GM04504 (cell line): Measurements from ENCODE around the gene MCU.
"Not testable (repeated sequence)": the region's sequence is repeated elsewhere in the genome, so short reads cannot be mapped to it uniquely, and the experiment has no call there.

ENCODE experiments used
- DNase-seq: peaks from one replicate; pipeline ENCODE4 v3.0.0-alpha.2; 2012; ENCODE audit warnings: low read depth

The MCU gene

DNA sequence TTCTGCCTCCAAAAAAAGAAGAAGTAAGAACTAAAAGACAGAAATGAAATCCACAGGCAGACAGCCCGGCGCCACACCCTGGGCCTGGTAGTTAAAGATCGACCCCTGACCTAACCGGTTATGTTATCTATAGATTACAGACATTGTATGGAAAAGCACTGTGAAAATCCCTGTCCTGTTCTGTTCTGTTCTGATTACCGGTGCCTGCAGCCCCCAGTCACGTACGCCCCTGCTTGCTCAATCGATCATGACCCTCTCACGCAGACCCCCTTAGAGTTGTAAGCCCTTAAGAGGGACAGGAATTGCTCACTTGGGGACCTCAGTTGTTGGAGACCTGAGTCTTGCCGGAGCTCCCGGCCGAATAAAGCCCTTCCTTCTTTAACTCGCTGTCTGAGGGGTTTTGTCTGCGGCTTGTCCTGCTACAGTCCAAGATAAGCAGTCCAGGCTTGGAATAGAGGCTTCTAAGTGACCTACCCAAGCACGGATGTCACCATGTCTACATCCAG, 212.1 kb downstream of the MCU start:
- DNase-seq: not testable (repeated sequence)

DNA sequence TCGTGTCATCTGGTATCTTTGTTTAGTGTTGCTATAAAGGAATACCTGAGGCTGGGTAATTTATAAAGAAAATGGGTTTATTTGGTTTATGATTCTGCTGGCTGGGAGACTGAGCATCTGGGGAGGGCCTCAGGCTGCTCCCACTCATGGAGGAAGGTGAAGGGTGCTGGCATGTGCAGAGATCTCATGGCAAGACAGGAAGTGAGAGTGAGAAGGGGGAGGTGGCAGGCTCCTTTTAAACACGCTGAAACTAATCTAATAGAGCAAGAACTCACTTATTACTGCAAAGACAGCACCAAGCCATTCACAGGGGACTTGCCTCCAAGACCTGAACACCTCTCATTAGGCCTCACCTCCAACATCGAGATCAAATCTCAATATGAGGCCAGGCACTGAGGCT, 212.9 kb downstream of the MCU start:
- no peak for DNase-seq

DNA sequence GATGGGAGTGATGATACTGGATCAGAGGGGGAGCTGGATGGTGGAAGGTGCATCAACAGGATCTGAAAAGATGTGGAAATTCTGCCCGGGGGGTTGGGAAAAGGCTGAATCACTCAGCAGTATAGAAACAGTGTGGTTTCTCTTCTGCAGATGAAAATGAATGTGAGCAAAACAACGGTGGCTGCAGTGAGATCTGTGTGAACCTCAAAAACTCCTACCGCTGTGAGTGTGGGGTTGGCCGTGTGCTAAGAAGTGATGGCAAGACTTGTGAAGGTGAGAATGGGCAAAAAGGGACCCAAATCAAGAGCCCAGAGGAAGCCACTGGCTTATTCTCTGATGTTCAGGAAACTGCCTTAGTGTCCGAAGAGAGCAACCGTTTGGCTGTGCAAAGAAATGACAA, 214.5 kb downstream of the MCU start:
- DNase-seq: no peak

DNA sequence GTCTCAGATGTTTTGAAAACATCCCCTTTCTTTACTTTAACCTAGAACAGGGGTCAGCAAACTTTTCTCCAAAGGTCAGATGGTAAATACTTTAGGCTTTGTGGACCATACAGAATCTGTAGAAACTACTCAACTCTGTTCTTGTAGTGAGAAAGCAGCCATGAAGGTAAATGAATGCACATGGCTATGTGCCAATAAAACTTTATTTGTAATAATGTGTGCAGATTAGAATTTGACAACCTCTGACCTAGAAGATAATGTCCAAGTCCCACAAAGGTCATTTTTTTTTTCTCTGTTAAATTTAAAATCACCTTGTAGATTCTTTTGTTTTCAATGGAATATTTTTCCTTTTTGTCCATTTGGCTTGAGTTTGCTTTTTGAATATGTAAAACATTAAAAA, 218.8 kb downstream of the MCU start:
- no peak for DNase-seq

DNA sequence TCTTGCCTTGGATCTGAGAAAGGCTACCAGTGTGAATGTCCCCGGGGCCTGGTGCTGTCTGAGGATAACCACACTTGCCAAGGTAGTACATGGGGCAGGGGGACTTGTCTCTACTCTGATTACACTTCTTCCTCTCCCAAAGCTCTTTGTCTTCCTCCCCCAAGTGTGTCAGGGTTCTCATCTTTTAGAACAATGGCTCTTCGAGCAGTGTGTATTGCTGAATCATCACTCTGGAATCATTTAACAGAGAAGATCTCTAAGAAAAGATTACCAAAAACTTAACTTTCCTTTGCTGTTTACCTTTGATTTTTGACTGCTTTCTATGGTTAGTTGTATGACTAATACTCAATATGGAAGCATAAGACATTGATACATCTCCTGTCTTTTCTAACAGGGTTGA, 219.8 kb downstream of the MCU start:
- DNase-seq: no peak

DNA sequence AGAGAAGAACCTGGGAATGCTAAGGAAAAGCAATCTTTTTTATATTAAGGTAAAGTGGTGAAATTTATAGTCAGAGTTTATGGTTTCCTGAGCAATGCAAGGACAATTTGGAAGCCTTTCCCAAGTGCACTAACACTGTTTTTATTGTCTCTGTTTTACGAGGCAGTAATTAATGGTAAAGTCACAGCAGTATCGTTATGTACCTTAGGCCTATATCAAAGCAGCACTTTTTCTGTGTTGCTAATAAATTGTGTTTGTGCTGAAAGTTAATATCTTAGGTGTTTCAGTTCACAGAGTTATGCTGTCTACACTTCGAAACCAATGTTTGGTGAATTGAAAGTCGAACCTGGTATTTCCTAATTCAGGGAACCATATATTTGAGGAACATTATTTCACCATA, 220.8 kb downstream of the MCU start:
- DNase-seq: no peak

DNA sequence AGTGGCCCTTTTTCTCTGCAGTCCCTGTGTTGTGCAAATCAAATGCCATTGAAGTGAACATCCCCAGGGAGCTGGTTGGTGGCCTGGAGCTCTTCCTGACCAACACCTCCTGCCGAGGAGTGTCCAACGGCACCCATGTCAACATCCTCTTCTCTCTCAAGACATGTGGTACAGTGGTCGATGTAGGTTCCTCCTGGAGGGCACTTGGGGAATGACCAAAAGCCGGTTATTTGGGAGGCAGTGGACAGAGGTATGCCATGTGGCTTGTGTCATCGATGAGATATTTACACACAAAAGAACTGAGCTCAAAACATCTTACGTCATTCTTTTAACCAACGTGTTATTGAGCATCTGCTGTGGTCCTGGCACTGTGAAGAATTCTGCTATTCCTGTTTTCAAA, 221.3 kb downstream of the MCU start:
- no peak for DNase-seq

DNA sequence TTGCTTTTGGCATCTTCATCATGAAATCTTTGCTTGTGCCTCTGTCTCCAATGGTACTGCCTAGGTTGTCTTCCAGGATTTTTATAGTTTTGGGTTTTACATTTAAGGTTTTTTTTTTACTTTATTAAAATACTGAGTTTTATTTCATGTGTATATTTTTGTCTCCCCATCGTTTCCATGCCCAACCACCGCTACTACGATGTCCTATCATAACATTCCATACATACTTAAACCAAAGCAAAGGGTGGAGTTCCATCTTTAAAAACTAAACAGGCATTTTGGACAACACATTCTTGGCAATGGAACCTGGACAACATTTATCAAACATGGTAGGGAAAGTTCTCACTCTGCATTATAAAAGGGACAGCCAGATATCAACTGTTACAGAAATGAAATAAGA, 225.3 kb downstream of the MCU start:
- DNase-seq: not testable (repeated sequence)

DNA sequence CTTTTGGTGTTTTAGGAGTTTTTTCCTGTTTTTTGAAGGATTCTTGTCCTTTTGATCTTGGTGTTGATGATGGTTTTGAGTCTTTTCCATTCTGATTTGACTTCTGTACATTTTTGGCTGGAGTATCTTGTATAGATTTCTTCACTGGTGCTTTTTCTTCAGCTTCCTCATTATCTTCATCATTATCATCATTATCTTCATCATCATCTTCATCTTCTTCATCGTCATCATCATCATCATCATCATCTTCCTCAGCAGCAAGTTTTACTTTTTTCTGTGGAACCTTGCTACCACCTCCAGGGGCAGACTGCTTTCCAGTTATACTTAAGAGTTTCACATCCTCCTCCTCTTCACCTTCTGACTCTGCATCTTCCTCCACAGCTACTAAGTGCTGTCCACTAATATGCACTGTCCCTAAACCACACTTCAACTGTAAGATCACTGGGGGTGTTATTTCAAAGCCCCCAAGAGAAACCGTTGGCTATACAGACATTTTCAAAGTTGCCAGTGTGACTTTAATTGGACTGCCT, 225.9 kb downstream of the MCU start:
- not testable (repeated sequence) for DNase-seq

DNA sequence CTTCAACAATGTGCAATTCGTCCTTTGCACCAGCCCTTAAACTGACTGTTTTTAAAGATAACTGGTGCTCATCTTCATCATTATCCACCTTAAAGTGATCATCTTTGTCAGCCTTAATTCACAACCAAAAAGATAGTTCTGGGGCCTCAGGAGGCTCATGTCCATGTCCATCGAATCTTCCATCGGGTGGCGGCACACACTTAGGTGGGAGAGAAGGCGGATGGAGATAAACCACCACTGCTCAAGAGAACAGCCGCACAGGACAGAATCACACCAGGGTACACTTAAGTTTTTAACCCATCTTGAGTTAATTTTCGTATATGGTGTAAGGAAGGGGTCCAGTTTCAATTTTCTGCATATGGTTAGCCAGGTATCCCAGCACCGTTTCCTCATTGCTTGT, 226.4 kb downstream of the MCU start:
- DNase-seq: no peak

DNA sequence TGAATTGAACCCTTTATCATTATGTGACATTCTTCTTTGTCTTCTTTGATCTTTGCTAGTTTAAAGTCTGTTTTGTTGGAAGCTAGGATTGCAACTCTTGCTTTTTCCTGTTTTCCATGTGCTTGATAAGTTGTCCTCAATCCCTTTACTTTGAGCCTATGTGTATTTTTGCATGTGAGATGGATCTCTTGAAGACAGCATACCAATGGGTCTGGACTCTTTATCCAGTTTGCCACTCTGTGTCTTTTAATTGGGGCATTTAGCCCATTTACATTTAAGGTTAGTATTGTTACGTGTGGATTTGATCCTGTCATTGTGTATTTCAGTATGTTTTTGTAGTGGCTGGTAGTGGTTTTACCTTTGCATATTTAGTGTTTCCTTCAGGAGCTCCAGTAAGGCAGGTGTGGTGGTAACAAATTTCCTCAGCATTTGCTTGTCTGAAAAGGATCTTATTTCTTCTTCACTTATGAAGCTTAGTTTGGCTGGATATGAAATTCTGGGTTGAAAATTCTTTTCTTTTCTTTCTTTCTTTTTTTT, 229.3 kb downstream of the MCU start:
- DNase-seq: not testable (repeated sequence)

DNA sequence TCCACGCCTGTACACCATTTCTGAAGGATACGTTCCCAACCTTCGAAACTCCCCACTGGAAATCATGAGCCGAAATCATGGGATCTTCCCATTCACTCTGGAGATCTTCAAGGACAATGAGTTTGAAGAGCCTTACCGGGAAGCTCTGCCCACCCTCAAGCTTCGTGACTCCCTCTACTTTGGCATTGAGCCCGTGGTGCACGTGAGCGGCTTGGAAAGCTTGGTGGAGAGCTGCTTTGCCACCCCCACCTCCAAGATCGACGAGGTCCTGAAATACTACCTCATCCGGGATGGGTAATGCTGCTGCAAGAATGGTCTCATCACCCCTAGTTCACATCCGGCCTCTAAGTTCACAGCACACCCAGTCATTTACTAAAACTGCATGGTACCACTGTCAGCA, 232.4 kb downstream of the MCU start:
- DNase-seq: no peak

DNA sequence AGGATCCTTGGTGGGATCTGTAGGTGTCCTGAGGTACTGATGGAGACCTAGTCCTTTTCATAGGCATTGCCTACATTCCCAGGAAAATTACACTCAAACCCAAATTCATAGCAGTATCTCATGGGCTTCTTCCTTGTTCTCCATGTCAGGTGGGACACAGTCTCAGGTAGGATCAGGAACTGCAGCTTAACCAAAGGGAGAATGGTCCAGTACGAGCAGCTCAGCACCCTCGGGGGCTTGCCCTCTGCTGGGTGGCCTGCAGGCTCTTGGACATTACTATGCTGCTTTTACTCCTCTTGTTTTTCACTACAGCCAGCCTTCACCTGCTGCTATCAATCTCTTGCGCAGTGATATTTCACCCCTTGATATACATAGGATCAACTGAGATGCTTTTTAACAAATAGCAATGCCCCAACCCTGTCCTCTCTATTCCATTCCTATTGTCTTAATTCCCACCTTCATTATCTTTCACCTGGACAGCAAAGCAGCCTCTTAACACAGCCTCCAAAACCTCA, 234.1 kb downstream of the MCU start:
- no peak for DNase-seq

DNA sequence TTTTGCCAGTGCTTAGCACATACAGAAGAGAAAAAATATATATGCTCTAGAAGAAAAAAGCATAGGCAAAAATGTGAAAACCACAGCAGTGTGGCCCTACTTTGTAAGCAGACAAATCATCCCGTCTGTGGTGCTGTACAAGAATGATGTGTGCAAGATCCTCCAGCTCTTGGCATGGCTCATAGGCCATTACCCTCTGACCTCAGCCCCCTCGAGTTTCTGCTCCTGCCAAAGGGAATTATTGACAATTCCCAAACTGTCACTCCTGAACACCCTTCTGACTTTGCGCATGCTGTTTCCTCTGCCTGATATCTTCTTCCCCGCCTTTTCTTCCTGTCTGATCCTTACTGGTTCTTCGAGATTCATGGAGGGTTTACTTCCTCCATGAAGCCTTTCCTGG, 235.5 kb downstream of the MCU start:
- DNase-seq: no peak

DNA sequence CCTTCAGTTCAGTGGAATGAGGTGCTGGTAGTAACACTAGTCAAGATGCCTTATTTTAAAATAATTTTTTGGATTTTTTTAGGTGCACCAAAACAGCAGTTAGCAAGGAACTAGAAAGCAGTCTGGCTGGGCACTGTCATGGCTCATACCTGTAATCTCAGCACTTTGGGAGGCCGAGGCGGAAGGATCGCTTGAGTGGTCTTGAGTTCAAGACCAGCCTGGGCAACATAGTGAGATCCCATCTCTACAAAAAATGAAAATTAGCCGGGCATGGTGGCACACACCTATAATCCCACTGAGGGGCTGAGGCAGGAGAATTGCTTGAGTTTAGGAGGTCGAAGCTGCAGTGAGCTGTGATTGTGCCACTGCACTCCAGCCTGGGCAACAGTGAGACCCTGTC, 236.9 kb downstream of the MCU start:
- DNase-seq: no peak

DNA sequence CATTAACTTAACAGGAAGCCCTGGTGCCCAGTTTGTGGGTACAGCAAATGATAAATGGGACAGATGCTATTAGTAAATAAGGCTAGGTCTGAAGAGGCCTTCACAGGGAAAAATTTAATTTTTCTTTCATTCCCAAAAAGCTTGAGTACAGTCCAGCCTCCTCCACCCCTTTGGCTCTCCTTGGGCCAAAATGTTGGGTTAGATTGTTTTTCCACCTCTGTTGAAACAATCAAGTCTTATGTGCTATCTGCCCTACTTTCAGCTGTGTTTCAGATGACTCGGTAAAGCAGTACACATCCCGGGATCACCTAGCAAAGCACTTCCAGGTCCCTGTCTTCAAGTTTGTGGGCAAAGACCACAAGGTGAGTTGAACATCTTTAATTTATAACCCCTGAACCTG, 238.3 kb downstream of the MCU start:
- DNase-seq: no peak

DNA sequence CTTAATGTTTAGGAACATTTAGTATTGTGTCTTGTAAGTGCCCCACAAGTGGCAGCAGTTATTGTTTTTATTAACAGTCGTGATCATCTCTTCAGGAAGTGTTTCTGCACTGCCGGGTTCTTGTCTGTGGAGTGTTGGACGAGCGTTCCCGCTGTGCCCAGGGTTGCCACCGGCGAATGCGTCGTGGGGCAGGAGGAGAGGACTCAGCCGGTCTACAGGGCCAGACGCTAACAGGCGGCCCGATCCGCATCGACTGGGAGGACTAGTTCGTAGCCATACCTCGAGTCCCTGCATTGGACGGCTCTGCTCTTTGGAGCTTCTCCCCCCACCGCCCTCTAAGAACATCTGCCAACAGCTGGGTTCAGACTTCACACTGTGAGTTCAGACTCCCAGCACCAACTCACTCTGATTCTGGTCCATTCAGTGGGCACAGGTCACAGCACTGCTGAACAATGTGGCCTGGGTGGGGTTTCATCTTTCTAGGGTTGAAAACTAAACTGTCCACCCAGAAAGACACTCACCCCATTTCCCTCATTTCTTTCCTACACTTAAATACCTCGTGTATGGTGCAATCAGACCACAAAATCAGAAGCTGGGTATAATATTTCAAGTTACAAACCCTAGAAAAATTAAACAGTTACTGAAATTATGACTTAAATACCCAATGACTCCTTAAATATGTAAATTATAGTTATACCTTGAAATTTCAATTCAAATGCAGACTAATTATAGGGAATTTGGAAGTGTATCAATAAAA, 240.5 kb downstream of the MCU start:
- no peak for DNase-seq

DNA sequence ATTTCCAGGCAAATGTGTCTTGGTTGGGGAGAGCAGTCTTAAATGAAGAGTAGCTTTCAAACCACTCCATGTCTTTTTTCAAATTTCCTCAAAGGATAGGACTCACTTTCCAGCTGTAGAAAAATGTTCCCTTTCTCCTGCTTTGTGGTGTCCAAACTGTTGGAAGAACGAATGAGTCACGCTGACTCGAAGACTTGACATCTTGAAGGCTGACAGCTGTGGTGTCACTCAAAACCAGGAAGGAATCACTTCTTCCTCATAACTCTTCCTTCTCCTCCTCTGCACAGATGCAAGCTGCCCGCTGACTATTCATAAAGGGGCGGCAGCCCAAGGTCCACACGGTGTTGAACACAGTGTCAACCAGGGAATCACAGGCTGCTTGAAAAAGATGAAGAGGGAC, 243.4 kb downstream of the MCU start:
- DNase-seq: no peak
